ENCODE data around the gene EPC1. TPM values are rescaled to one million over a fixed set of nuclear protein-coding genes. Genes with fewer than 3 reads are reported as not detected.

Gene EPC1
- total and polyA plus RNA-seq, 2 of the 8 experiments (the other 6 are each of a cell fraction or from before 2014, with no cell fraction given): 23.7 to 42.3 TPM

DNA sequence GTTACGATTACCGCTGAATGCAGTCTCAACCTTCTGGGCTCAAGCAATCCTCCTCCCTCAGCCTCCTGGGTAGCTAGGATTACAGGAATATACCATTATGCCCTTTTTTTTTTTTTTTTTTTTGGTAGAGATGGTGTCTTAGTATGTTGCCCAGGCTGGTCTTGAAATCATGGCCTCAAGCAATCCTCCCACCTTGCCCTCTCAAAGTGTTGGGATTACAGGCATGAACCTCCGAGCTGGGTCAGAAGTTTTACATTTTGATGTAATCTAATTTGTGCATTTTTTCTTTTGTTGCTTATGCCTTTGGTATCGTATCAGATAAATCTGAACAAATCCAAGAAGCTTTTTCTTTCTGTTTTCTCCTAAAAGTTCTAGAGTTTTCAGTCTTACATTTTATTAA lies 87.4 kb downstream of the EPC1 start:
- FAIRE-seq (no peak), DNase-seq (ENCODE audit: low read depth in 1 of 2, low spot score in 2 of 2) (no peak)
- Histone ChIP-seq H3K27me3 (replicated peaks in 1 of 4; ENCODE audit: control insufficient read depth in 3 of 4, extremely low read depth in 1 of 4, insufficient read depth in 3 of 4, low read length in 3 of 4) (no peaks in the 10 kb centered on the region), H3K27ac (ENCODE audit: low read depth, low read length) (no peak overlapping the region), H3K36me3 (ENCODE audit: control insufficient read depth in 2 of 4, insufficient read depth in 4 of 4, low read length in 3 of 4) (no peaks in the 10 kb centered on the region), H3K79me1 (ENCODE audit: low read depth, low read length) (no peaks in the 10 kb centered on the region), H2AFZ (ENCODE audit: low read length) (no peak overlapping the region), H4K20me1 (replicated peaks in 1 of 2; ENCODE audit: control insufficient read depth in 1 of 2, insufficient read depth in 2 of 2, low read length in 2 of 2) (no peaks in the 10 kb centered on the region), H3K18ac (ENCODE audit: extremely low read depth, low read length) (no peak overlapping the region), H2BK12ac (ENCODE audit: low read depth, low read length) (no peak overlapping the region), H4K8ac (ENCODE audit: extremely low read depth, insufficient read depth, low read length) (no peak overlapping the region), H3K4me3 (ENCODE audit: extremely low read depth in 1 of 4, insufficient read depth in 2 of 4, low read depth in 3 of 4, low read length in 4 of 4) (no peak overlapping the region), H3K9me3 (ENCODE audit: insufficient read depth in 2 of 2, low read depth in 1 of 2, low read length in 1 of 2) (no peaks in the 10 kb centered on the region), H2BK20ac (ENCODE audit: low read length) (no peak overlapping the region), H3K56ac (replicated peaks; ENCODE audit: insufficient read length, low read depth, low read length) (no peak overlapping the region), H3K4me2 (ENCODE audit: insufficient read depth in 1 of 2, low read depth in 2 of 2, low read length in 2 of 2) (no peak overlapping the region), H2BK120ac (replicated peaks; ENCODE audit: low read depth, low read length) (no peak overlapping the region), H2AK5ac (ENCODE audit: low read depth, low read length) (no peak overlapping the region), H3K4ac (replicated peaks; ENCODE audit: insufficient read length, low read depth, low read length) (no peak overlapping the region), H2BK5ac (ENCODE audit: low read depth, low read length) (no peak overlapping the region), H4K5ac (ENCODE audit: insufficient read length, low read depth, low read length) (no peak overlapping the region), H3K23me2 (ENCODE audit: low read depth, low read length) (no peaks in the 10 kb centered on the region; the same call in 1 of the 2 replicates), H3K4me1 (replicated peaks in 1 of 4; ENCODE audit: control insufficient read depth in 3 of 4, insufficient read depth in 4 of 4, low read length in 3 of 4) (peaks cover 0 to 7% (median 0%) of the 10 kb centered on the region in 4 experiments; a peak in 3 of 7 replicates), H2BK15ac (ENCODE audit: low read length) (no peak overlapping the region), H3K79me2 (ENCODE audit: control insufficient read depth in 1 of 2, insufficient read depth in 2 of 2, low read length in 2 of 2) (no peaks in the 10 kb centered on the region), H3K23ac (ENCODE audit: insufficient read length) (no peak overlapping the region), H4K91ac (replicated peaks; ENCODE audit: insufficient read length, low read length) (no peak overlapping the region), H3K14ac (ENCODE audit: insufficient read length) (no peak overlapping the region), H3K9ac (replicated peaks in 1 of 4; ENCODE audit: extremely low read depth in 1 of 4, low read depth in 3 of 4, low read length in 3 of 4) (no peak overlapping the region)
- TF ChIP-seq POU5F1 (IDR thresholded peaks at IDR 0.05; ENCODE audit: low read depth, low read length): no peak
- TF ChIP-seq POLR2AphosphoS5 (IDR thresholded peaks at IDR 0.05; ENCODE audit: low read depth, low read length): no peak
- no peak for TF ChIP-seq PHF8 (conservative IDR thresholded peaks at IDR 0.05; ENCODE audit: low read depth, low read length)
- no peak for TF ChIP-seq HDAC2 (IDR thresholded peaks at IDR 0.05; ENCODE audit: borderline replicate concordance in 1 of 2, low read depth in 2 of 2, low read length in 2 of 2)
- no peak for TF ChIP-seq RXRA (IDR thresholded peaks at IDR 0.05; ENCODE audit: insufficient read depth, low read depth, low read length)
- TF ChIP-seq BRCA1 (IDR thresholded peaks at IDR 0.05; ENCODE audit: low read depth, low read length): no peak
- no peak for TF ChIP-seq SP1 (IDR thresholded peaks at IDR 0.05; ENCODE audit: low read depth, low read length)
- TF ChIP-seq RAD21 (IDR thresholded peaks at IDR 0.05 in 1 of 2, conservative IDR thresholded peaks at IDR 0.05 in 1 of 2; ENCODE audit: low read depth in 2 of 2, low read length in 2 of 2): no peak
- TF ChIP-seq CREB1 (IDR thresholded peaks at IDR 0.05): no peak
- no peak for TF ChIP-seq CHD1 (IDR thresholded peaks at IDR 0.05; ENCODE audit: low read depth, low read length)
- TF ChIP-seq E2F6 (IDR thresholded peaks at IDR 0.05): no peak
- TF ChIP-seq EGR1 (IDR thresholded peaks at IDR 0.05; ENCODE audit: borderline replicate concordance, low read depth, low read length): no peak
- ChIA-PET CTCF (ENCODE audit: partially characterized antibody) (no interaction called here), POLR2A (ENCODE audit: partially characterized antibody) (no interaction called here)
- 98% methylated on average over 4 of the region's 4 CpGs; no CpG with 5 or more reads in 1 of the 2 experiments for WGBS, 2 experiments (ENCODE audit: extremely low coverage in 1 of 2, insufficient coverage in 1 of 2, insufficient read length in 1 of 2, insufficient replicate concordance in 2 of 2, low coverage in 1 of 2, low lambda C conversion rate in 2 of 2, missing lambda C conversion rate in 1 of 2)

All from H1 (cell line).